SK-N-SH (cell line): ENCODE results near the gene KLHL26.

ENCODE experiments used
- EZH2phosphoT487 ChIP-seq: fragments of 200-600 bp; sonication (generic); IDR thresholded peaks from 2 replicates; pipeline ENCODE4 v1.6.1; 2017; ENCODE audit warnings: low read depth, mixed run types, mild to moderate bottlenecking, antibody characterized with exemption, moderate library complexity, borderline replicate concordance
- POLR2AphosphoS5 ChIP-seq: IDR thresholded peaks from 2 replicates; pipeline ENCODE4 v1.6.1; 2012; ENCODE audit warnings: low read depth, low read length
- REST ChIP-seq: IDR thresholded peaks from 2 replicates; pipeline ENCODE4 v1.6.1; 2012; ENCODE audit warnings: mild to moderate bottlenecking, low read depth, low read length, moderate library complexity
- TF ChIP-seq, protein P1 (sequence below): fragments of 200-600 bp; sonication (generic); IDR thresholded peaks from 2 replicates; pipeline ENCODE4 v1.6.1; 2017; ENCODE audit warnings: antibody characterized with exemption, mild to moderate bottlenecking, moderate library complexity

DNA sequence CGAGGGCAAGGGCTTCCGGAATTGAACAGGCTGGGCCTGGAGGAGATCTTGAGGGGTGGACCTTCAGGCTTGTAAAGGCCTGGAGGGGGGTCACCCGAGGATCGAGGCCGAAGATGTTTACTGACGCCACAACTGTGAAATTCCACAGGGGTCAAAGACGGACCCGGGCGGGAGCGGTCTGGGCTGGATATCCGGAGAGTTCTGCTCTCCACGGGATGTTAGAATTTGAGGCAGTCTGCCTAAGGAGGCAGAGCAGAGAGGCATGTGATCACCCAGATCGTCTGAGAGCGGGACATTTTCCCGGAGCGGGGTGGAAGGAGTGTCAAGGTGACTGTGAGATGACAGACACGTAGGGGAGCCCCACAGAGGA is 13.2 kb downstream of the KLHL26 start:
- TF ChIP-seq, protein P1, sequence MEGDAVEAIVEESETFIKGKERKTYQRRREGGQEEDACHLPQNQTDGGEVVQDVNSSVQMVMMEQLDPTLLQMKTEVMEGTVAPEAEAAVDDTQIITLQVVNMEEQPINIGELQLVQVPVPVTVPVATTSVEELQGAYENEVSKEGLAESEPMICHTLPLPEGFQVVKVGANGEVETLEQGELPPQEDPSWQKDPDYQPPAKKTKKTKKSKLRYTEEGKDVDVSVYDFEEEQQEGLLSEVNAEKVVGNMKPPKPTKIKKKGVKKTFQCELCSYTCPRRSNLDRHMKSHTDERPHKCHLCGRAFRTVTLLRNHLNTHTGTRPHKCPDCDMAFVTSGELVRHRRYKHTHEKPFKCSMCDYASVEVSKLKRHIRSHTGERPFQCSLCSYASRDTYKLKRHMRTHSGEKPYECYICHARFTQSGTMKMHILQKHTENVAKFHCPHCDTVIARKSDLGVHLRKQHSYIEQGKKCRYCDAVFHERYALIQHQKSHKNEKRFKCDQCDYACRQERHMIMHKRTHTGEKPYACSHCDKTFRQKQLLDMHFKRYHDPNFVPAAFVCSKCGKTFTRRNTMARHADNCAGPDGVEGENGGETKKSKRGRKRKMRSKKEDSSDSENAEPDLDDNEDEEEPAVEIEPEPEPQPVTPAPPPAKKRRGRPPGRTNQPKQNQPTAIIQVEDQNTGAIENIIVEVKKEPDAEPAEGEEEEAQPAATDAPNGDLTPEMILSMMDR = no peak
- TF ChIP-seq EZH2phosphoT487 (no peak), REST (no peak), POLR2AphosphoS5 (no peak)
